ENCODE measurements around the gene SEMA3E. TPM values are rescaled to one million over a fixed set of nuclear protein-coding genes. Genes with fewer than 3 reads are reported as not detected.

The SEMA3E gene
- total RNA-seq, 5 donors from 2014 or later (not counting 1 experiment from before 2014, with no cell fraction given) = not detected

DNA sequence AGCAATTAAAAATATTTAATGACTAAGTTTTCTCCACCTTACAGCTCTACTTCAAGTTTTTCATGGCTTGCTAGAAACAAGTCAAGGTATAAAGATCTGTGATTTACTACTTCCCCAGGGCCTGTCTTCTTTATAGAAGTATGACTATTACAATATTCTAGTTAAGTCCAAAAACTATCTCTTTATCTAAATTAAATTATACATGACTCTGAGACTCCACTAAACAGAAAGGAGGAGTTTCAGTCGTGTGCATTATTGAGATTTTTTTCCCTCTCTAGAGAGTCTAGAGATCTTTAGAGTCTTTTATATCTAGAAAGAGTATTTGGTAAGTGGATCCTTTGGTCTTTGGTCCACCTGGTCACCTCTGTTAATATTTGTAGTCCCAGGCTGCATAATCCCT is 100.7 kb downstream of the SEMA3E start:
- no peak overlapping the region for H3K27ac Mint-ChIP-seq
- Histone ChIP-seq H3K36me3 (ENCODE audit: control insufficient read depth in 2 of 2, extremely low read depth in 1 of 2, insufficient read depth in 1 of 2, low read length in 1 of 2) (no peaks in the 10 kb centered on the region), H3K27me3 (replicated peaks in 1 of 2; ENCODE audit: control insufficient read depth in 2 of 2, extremely low read depth in 1 of 2, insufficient read depth in 2 of 2, low read length in 1 of 2) (no peaks in the 10 kb centered on the region), H3K9me3 (no peaks in the 10 kb centered on the region), H3K4me1 (ENCODE audit: control insufficient read depth in 1 of 2, extremely low read depth in 1 of 2, insufficient read depth in 2 of 2, low read length in 2 of 2) (no peaks in the 10 kb centered on the region), H3K4me3 (ENCODE audit: control insufficient read depth in 1 of 2, extremely low read depth in 1 of 2, low read length in 1 of 2) (no peak overlapping the region), H3K27ac (ENCODE audit: low read length) (no peak overlapping the region)
- H3K27me3 Mint-ChIP-seq = no peaks in the 10 kb centered on the region
- no peaks in the 10 kb centered on the region for H3K4me1 Mint-ChIP-seq
- no peak for DNase-seq
- H3K4me3 Mint-ChIP-seq = no peak overlapping the region
- H3K36me3 Mint-ChIP-seq = no peaks in the 10 kb centered on the region
- no CpG with 5 or more reads among the region's 1 CpG for WGBS (ENCODE audit: insufficient coverage)
- ATAC-seq (replicated peaks in 1 of 4) = no peak
- peaks cover 4 to 5% (median 5%) of the 10 kb centered on the region in 3 donors for H3K9me3 Mint-ChIP-seq
- CTCF ChIA-PET = no interaction called here
- POLR2A ChIA-PET = no interaction called here

DNA sequence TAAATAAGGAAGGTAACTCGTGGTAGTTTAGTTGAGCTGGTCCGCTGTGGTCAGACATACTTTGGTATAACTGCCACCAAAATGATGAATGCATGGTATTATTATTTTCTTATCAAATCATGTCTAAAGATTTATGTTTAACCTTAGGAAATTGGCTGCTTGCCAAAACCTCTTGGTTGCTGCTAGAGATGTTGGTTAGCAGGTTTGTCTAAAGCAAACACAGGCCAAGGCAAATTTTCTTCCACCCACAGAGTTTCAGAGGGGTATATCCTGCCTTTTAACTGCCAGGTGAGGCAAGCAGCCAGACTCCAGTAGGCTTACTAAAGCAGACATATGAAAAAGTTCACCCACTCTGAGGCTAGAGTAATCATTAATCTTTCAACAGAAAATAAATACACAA is 101.4 kb downstream of the SEMA3E start:
- peak in 1 of 35 experiments; percentile 1 for DNase-seq
- Histone ChIP-seq H3K9me3 (no peaks in the 10 kb centered on the region), H3K4me1 (ENCODE audit: control insufficient read depth in 1 of 2, extremely low read depth in 1 of 2, insufficient read depth in 2 of 2, low read length in 2 of 2) (no peaks in the 10 kb centered on the region), H3K27ac (ENCODE audit: low read length) (no peak overlapping the region), H3K27me3 (replicated peaks in 1 of 2; ENCODE audit: control insufficient read depth in 2 of 2, extremely low read depth in 1 of 2, insufficient read depth in 2 of 2, low read length in 1 of 2) (no peaks in the 10 kb centered on the region), H3K36me3 (ENCODE audit: control insufficient read depth in 2 of 2, extremely low read depth in 1 of 2, insufficient read depth in 1 of 2, low read length in 1 of 2) (no peaks in the 10 kb centered on the region), H3K4me3 (ENCODE audit: control insufficient read depth in 1 of 2, extremely low read depth in 1 of 2, low read length in 1 of 2) (no peak overlapping the region)
- no peaks in the 10 kb centered on the region for H3K36me3 Mint-ChIP-seq
- no peak for ATAC-seq (replicated peaks in 1 of 4)
- ChIA-PET CTCF (no interaction called here), POLR2A (no interaction called here)
- H3K4me3 Mint-ChIP-seq = no peak overlapping the region
- H3K27me3 Mint-ChIP-seq = no peaks in the 10 kb centered on the region
- H3K9me3 Mint-ChIP-seq = peaks cover 0 to 4% (median 4%) of the 10 kb centered on the region in 3 donors
- no peak overlapping the region for H3K27ac Mint-ChIP-seq
- no peaks in the 10 kb centered on the region for H3K4me1 Mint-ChIP-seq
- no CpG with 5 or more reads among the region's 2 CpGs for WGBS (ENCODE audit: insufficient coverage)

DNA sequence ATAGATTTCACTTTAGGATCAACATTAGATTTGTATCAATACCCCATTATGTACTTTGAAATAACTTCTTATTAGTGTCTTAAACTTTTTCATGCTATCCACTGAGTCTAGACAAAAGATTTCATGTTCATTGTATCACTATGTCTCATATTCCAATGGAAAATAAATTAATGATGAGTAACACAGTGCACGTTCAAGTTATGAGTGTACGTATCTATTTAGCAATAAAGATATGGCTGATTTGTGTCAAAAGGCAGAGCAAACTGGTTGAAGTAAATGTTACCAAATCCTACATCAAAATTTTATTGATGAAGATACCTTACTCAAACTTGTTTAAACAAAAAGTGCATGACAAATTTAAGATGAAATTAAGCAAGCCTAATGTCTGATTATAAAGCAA is 102.4 kb downstream of the SEMA3E start:
- no peak overlapping the region for H3K4me3 Mint-ChIP-seq
- ChIA-PET CTCF (interaction anchor here in 1 of 2 donors (0.6 kb wide), 1 partner anchor 1779 kb away, joined by 4 read pairs; no protein-coding TSS in a partner anchor), POLR2A (no interaction called here)
- peaks cover 0 to 5% (median 0%) of the 10 kb centered on the region in 3 donors for H3K9me3 Mint-ChIP-seq
- no peak overlapping the region for H3K27ac Mint-ChIP-seq
- Histone ChIP-seq H3K27ac (ENCODE audit: low read length) (no peak overlapping the region), H3K4me1 (ENCODE audit: control insufficient read depth in 1 of 2, extremely low read depth in 1 of 2, insufficient read depth in 2 of 2, low read length in 2 of 2) (no peaks in the 10 kb centered on the region), H3K27me3 (replicated peaks in 1 of 2; ENCODE audit: control insufficient read depth in 2 of 2, extremely low read depth in 1 of 2, insufficient read depth in 2 of 2, low read length in 1 of 2) (no peaks in the 10 kb centered on the region), H3K36me3 (ENCODE audit: control insufficient read depth in 2 of 2, extremely low read depth in 1 of 2, insufficient read depth in 1 of 2, low read length in 1 of 2) (no peaks in the 10 kb centered on the region), H3K9me3 (no peaks in the 10 kb centered on the region), H3K4me3 (ENCODE audit: control insufficient read depth in 1 of 2, extremely low read depth in 1 of 2, low read length in 1 of 2) (no peak overlapping the region)
- no CpG with 5 or more reads among the region's 2 CpGs for WGBS (ENCODE audit: insufficient coverage)
- H3K4me1 Mint-ChIP-seq = no peaks in the 10 kb centered on the region
- no peaks in the 10 kb centered on the region for H3K27me3 Mint-ChIP-seq
- ATAC-seq (replicated peaks in 1 of 4) = no peak
- DNase-seq = no peak
- H3K36me3 Mint-ChIP-seq = no peaks in the 10 kb centered on the region

DNA sequence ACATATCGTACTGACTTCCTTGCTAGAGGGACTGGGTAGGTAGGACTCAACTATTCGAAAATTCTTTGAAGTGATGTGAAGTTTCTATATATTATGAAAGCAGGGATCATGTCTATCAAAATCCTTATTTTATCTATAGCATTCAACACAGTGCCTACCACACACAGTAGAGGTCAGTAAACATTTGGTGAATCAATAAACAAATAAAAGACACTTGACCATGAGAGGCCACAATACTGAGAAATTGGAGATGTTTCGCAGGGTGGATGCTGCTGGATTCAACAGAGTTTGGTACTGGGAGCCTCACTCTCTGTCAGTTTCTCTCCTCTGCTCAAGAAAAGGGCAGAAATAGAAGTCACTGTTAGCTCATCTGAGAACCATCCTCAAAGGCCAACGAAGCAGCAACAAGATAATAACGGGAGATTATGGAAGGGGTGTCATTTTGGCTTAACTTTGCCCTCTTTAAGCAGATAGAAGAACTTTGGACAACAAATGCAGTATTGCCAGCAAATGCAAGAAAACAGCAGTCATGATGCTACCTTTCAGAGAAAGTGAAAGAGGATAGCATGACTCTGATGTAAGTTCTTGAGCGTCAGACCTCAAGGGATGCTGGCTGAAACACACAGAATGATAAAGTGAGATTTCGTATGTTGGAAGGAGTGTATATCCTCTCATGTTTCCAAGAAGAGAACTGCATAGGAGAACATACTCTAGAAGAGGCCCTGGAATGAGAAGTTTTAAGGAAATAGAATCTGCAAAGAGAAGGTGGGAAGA is 107.6 kb downstream of the SEMA3E start:
- no peak overlapping the region for H3K4me3 ChIP-seq (ENCODE audit: control insufficient read depth in 1 of 2, extremely low read depth in 1 of 2, low read length in 1 of 2)
- no peaks in the 10 kb centered on the region for H3K4me1 ChIP-seq (ENCODE audit: control insufficient read depth in 1 of 2, extremely low read depth in 1 of 2, insufficient read depth in 2 of 2, low read length in 2 of 2)
- ChIA-PET POLR2A (no interaction called here), CTCF (no interaction called here)
- Mint-ChIP-seq H3K36me3 (no peaks in the 10 kb centered on the region), H3K4me3 (no peak overlapping the region), H3K27ac (no peak overlapping the region), H3K4me1 (no peaks in the 10 kb centered on the region), H3K27me3 (no peaks in the 10 kb centered on the region), H3K9me3 (peaks cover 0 to 17% (median 0%) of the 10 kb centered on the region in 3 donors)
- no peak for DNase-seq
- WGBS (ENCODE audit: insufficient coverage) = 78% methylated on average over 4 of the region's 7 CpGs
- H3K36me3 ChIP-seq (ENCODE audit: control insufficient read depth in 2 of 2, extremely low read depth in 1 of 2, insufficient read depth in 1 of 2, low read length in 1 of 2) = no peaks in the 10 kb centered on the region
- H3K27me3 ChIP-seq (replicated peaks in 1 of 2; ENCODE audit: control insufficient read depth in 2 of 2, extremely low read depth in 1 of 2, insufficient read depth in 2 of 2, low read length in 1 of 2) = no peaks in the 10 kb centered on the region
- no peaks in the 10 kb centered on the region for H3K9me3 ChIP-seq
- H3K27ac ChIP-seq (ENCODE audit: low read length) = no peak overlapping the region
- no peak for ATAC-seq (replicated peaks in 1 of 4)

DNA sequence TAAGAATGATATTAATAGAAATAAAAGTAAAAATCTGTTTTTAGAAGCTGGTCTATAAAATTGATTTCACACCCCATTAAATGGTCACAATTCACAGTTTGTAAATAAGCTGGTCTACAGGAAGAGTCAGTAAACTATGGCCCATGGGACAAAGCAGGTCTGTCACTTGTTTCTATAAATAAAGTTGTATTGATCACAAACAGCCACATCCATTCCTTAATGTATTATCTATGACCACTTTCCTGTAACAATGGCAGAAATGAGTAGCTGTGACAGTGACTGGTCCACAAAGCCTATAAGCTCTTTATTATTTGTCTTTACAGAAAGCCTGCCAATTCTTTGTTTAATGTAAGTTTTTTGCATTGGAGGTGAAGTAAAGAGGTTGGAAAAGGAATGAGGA is 114.5 kb downstream of the SEMA3E start:
- no peaks in the 10 kb centered on the region for H3K36me3 Mint-ChIP-seq
- H3K4me1 Mint-ChIP-seq = no peaks in the 10 kb centered on the region
- H3K4me3 Mint-ChIP-seq = no peak overlapping the region
- ChIA-PET CTCF (no interaction called here), POLR2A (no interaction called here)
- no peak overlapping the region for H3K27ac Mint-ChIP-seq
- H3K27ac ChIP-seq (ENCODE audit: low read length) = no peak overlapping the region
- peaks cover 0 to 12% (median 3%) of the 10 kb centered on the region in 3 donors for H3K9me3 Mint-ChIP-seq
- H3K4me1 ChIP-seq (ENCODE audit: control insufficient read depth in 1 of 2, extremely low read depth in 1 of 2, insufficient read depth in 2 of 2, low read length in 2 of 2) = no peaks in the 10 kb centered on the region
- no peaks in the 10 kb centered on the region for H3K36me3 ChIP-seq (ENCODE audit: control insufficient read depth in 2 of 2, extremely low read depth in 1 of 2, insufficient read depth in 1 of 2, low read length in 1 of 2)
- no peaks in the 10 kb centered on the region for H3K27me3 ChIP-seq (replicated peaks in 1 of 2; ENCODE audit: control insufficient read depth in 2 of 2, extremely low read depth in 1 of 2, insufficient read depth in 2 of 2, low read length in 1 of 2)
- no peaks in the 10 kb centered on the region for H3K27me3 Mint-ChIP-seq
- DNase-seq (no peak), ATAC-seq (replicated peaks in 1 of 4) (no peak)
- no peaks in the 10 kb centered on the region for H3K9me3 ChIP-seq
- no peak overlapping the region for H3K4me3 ChIP-seq (ENCODE audit: control insufficient read depth in 1 of 2, extremely low read depth in 1 of 2, low read length in 1 of 2)

DNA sequence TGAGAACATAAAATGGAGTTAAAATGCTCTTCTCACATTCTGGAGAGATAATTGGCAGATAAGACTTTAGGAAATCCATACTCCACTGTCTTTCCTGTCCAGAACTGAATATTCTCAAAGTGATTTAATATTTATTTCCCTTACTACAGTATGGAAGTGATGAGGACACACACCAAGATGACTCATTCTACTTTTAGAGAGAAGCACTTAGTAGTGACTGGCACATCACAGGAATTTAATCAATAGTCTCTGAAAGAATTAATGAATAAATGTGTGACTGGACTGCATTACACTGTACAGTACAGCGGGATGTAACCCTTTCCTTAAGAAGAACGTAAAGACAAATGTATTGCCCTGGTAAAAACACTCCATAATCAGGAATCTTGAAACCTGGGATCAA is 116.7 kb downstream of the SEMA3E start:
- Mint-ChIP-seq H3K27ac (no peak overlapping the region), H3K9me3 (peaks cover 0 to 4% (median 3%) of the 10 kb centered on the region in 3 donors), H3K27me3 (no peaks in the 10 kb centered on the region), H3K4me3 (no peak overlapping the region), H3K4me1 (no peaks in the 10 kb centered on the region), H3K36me3 (no peaks in the 10 kb centered on the region)
- no peaks in the 10 kb centered on the region for H3K4me1 ChIP-seq (ENCODE audit: control insufficient read depth in 1 of 2, extremely low read depth in 1 of 2, insufficient read depth in 2 of 2, low read length in 2 of 2)
- H3K4me3 ChIP-seq (ENCODE audit: control insufficient read depth in 1 of 2, extremely low read depth in 1 of 2, low read length in 1 of 2) = no peak overlapping the region
- ATAC-seq (replicated peaks in 1 of 4) (no peak), DNase-seq (no peak)
- no peaks in the 10 kb centered on the region for H3K36me3 ChIP-seq (ENCODE audit: control insufficient read depth in 2 of 2, extremely low read depth in 1 of 2, insufficient read depth in 1 of 2, low read length in 1 of 2)
- no peaks in the 10 kb centered on the region for H3K27me3 ChIP-seq (replicated peaks in 1 of 2; ENCODE audit: control insufficient read depth in 2 of 2, extremely low read depth in 1 of 2, insufficient read depth in 2 of 2, low read length in 1 of 2)
- H3K27ac ChIP-seq (ENCODE audit: low read length) = no peak overlapping the region
- ChIA-PET CTCF (no interaction called here), POLR2A (no interaction called here)
- no peaks in the 10 kb centered on the region for H3K9me3 ChIP-seq
- no CpG with 5 or more reads among the region's 2 CpGs for WGBS (ENCODE audit: insufficient coverage)

DNA sequence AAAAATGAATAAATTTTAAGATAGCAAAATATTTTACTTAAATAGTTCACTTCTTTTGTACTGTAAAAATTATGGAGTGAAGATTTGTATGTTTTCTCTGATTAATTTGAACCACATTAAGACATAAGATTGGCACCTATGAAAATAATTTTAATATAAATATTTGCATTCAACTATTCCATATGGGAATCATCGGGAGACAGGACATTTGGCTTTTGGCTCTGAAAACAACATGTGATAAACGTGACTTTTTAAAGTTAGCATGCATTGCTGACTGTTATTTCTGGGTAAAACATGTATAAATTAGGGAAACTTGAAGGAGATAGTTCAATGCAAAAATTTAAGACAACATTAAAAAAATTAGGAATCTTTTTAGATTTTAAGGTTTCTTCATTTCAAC is 117.2 kb downstream of the SEMA3E start:
- DNase-seq = no peak
- H3K9me3 Mint-ChIP-seq = peaks cover 0 to 4% (median 3%) of the 10 kb centered on the region in 3 donors
- H3K27me3 Mint-ChIP-seq = no peaks in the 10 kb centered on the region
- CTCF ChIA-PET = no interaction called here
- H3K36me3 Mint-ChIP-seq = no peaks in the 10 kb centered on the region
- no peaks in the 10 kb centered on the region for H3K9me3 ChIP-seq
- POLR2A ChIA-PET = no interaction called here
- no peaks in the 10 kb centered on the region for H3K27me3 ChIP-seq (replicated peaks in 1 of 2; ENCODE audit: control insufficient read depth in 2 of 2, extremely low read depth in 1 of 2, insufficient read depth in 2 of 2, low read length in 1 of 2)
- H3K27ac Mint-ChIP-seq = no peak overlapping the region
- no peaks in the 10 kb centered on the region for H3K36me3 ChIP-seq (ENCODE audit: control insufficient read depth in 2 of 2, extremely low read depth in 1 of 2, insufficient read depth in 1 of 2, low read length in 1 of 2)
- H3K4me1 Mint-ChIP-seq = no peaks in the 10 kb centered on the region
- H3K4me3 ChIP-seq (ENCODE audit: control insufficient read depth in 1 of 2, extremely low read depth in 1 of 2, low read length in 1 of 2) = no peak overlapping the region
- no CpG with 5 or more reads among the region's 2 CpGs for WGBS (ENCODE audit: insufficient coverage)
- H3K4me1 ChIP-seq (ENCODE audit: control insufficient read depth in 1 of 2, extremely low read depth in 1 of 2, insufficient read depth in 2 of 2, low read length in 2 of 2) = no peaks in the 10 kb centered on the region
- no peak overlapping the region for H3K4me3 Mint-ChIP-seq
- H3K27ac ChIP-seq (ENCODE audit: low read length) = no peak overlapping the region
- no peak for ATAC-seq (replicated peaks in 1 of 4)
